Temporal lobe (tissue), 1 donor: ENCODE results near the gene SLC27A1. TPM values are rescaled to one million over a fixed set of nuclear protein-coding genes. Genes with fewer than 3 reads are reported as not detected.

Source experiments
- total RNA-seq: library from RNA; depleted of rRNA; stranded (reverse); fragments of >200 nt; gene quantifications from one replicate; pipeline ENCODE4 v1.2.3, GENCODE V29; 2014

SLC27A1 gene
- total RNA-seq, 1 donor from 2014 or later, result 13.8 TPM

Other genes starting within 250 kb of the SLC27A1 start
- 1.7 TPM for gene OCEL1, start 244.3 kb upstream of the SLC27A1 start, total RNA-seq
- 7.1 TPM for gene NR2F6, start 224.6 kb upstream of the SLC27A1 start, total RNA-seq
- 0.74 TPM for gene USHBP1, start 205.8 kb upstream of the SLC27A1 start, total RNA-seq
- 70.8 TPM for gene BABAM1, start 203.1 kb upstream of the SLC27A1 start, total RNA-seq
- 0.74 TPM for gene ANKLE1, start 188.6 kb upstream of the SLC27A1 start, total RNA-seq
- gene ABHD8, start 167.1 kb upstream of the SLC27A1 start, total RNA-seq, result 18.7 TPM
- 13.3 TPM for gene MRPL34, start 164.7 kb upstream of the SLC27A1 start, total RNA-seq
- gene DDA1, start 161.0 kb upstream of the SLC27A1 start, total RNA-seq, result 11.8 TPM
- 30.7 TPM for gene ANO8, start 135.7 kb upstream of the SLC27A1 start, total RNA-seq
- gene GTPBP3, start 133.0 kb upstream of the SLC27A1 start, total RNA-seq, result 11.1 TPM
- gene PLVAP, start 93.2 kb upstream of the SLC27A1 start, total RNA-seq, result 0.74 TPM
- gene CCDC194, start 76.3 kb upstream of the SLC27A1 start, total RNA-seq, result not detected
- gene BST2, start 64.9 kb upstream of the SLC27A1 start, total RNA-seq, result 2.0 TPM
- 15.5 TPM for gene MVB12A, start 50.5 kb upstream of the SLC27A1 start, total RNA-seq
- gene TMEM221, start 21.9 kb upstream of the SLC27A1 start, total RNA-seq, result 0.74 TPM
- not detected for gene NXNL1, start 9.6 kb upstream of the SLC27A1 start, total RNA-seq
- gene PGLS, start 41.1 kb downstream of the SLC27A1 start, total RNA-seq, result 25.8 TPM
- gene COLGALT1, start 85.1 kb downstream of the SLC27A1 start, total RNA-seq, result 15.7 TPM
- gene UNC13A, start 217.8 kb downstream of the SLC27A1 start, total RNA-seq, result 43.5 TPM
- 62.2 TPM for gene MAP1S, start 249.0 kb downstream of the SLC27A1 start, total RNA-seq